ENCODE results near the gene TRMT11. TPM values are rescaled to one million over a fixed set of nuclear protein-coding genes. Genes with fewer than 3 reads are reported as not detected.

Gene TRMT11
- total RNA-seq, 4 donors from 2014 or later, result 16.1 to 24.9 (median 18.8) TPM

DNA sequence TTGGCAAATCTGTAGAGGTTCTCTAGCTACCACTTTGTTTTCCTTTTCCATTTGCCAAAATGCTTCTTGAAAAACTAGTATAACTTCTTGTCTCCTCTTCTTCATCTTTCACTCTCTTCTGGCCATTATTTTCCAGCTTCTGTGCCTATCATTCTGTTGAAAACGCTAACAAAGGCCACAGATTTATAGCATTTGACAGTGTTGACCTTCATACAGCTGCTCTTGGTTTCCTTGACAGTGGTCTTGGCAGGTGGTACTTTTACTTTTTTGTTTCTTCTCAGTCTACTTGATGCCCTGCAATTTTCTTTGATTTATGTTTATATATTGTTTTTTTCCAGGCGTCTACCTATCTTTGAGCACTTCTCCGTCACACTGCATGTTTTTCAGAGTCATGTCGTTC lies 23.7 kb downstream of the TRMT11 start:
- intact Hi-C loops (cut with DNase I), result no loop called here
- 90% methylated on average over 4 of the region's 4 CpGs for WGBS
- Histone ChIP-seq H3K4me1 (no peaks in the 10 kb centered on the region), H3K9me3 (no peaks in the 10 kb centered on the region), H3K4me3 (no peak overlapping the region), H3K27ac (replicated peaks in 1 of 4) (no peak overlapping the region), H3K27me3 (no peaks in the 10 kb centered on the region), H3K36me3 (peaks cover 36 to 78% (median 54%) of the 10 kb centered on the region in 4 donors)
- no peak for DNase-seq (ENCODE audit: extremely low spot score)
- TF ChIP-seq POLR2AphosphoS5 (IDR thresholded peaks at IDR 0.05) (no peak), POLR2A (IDR thresholded peaks at IDR 0.05; ENCODE audit: low read depth) (no peak), EP300 (IDR thresholded peaks at IDR 0.05) (no peak)
- TF ChIP-seq, protein P1, sequence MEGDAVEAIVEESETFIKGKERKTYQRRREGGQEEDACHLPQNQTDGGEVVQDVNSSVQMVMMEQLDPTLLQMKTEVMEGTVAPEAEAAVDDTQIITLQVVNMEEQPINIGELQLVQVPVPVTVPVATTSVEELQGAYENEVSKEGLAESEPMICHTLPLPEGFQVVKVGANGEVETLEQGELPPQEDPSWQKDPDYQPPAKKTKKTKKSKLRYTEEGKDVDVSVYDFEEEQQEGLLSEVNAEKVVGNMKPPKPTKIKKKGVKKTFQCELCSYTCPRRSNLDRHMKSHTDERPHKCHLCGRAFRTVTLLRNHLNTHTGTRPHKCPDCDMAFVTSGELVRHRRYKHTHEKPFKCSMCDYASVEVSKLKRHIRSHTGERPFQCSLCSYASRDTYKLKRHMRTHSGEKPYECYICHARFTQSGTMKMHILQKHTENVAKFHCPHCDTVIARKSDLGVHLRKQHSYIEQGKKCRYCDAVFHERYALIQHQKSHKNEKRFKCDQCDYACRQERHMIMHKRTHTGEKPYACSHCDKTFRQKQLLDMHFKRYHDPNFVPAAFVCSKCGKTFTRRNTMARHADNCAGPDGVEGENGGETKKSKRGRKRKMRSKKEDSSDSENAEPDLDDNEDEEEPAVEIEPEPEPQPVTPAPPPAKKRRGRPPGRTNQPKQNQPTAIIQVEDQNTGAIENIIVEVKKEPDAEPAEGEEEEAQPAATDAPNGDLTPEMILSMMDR (IDR thresholded peaks at IDR 0.05), result no peak

DNA sequence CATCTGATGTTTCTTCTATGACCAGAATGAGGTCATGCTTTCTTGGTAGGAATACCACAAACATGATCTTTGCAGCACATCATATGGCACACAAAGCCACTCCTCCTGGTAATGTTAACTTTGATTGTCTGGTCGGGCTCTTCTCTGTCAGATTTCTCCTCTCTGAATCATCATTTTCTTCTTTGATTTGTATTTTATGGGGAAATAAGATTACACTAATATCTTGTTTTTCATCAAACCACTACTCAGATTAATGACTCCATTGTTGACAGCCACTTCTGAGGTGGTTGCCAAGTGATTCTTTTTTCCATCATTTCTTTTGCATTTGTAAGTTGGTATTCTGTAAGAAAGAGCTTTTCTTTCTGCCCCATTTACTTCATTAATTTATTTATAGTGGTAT lies 29.5 kb downstream of the TRMT11 start:
- intact Hi-C loops (cut with DNase I), result no loop called here
- Histone ChIP-seq H3K9me3 (no peaks in the 10 kb centered on the region), H3K4me3 (no peak overlapping the region), H3K27me3 (no peaks in the 10 kb centered on the region), H3K36me3 (peaks cover 37 to 74% (median 59%) of the 10 kb centered on the region in 4 donors), H3K27ac (replicated peaks in 1 of 4) (no peak overlapping the region), H3K4me1 (no peaks in the 10 kb centered on the region)
- DNase-seq (ENCODE audit: extremely low spot score), result no peak
- TF ChIP-seq, protein P1 (IDR thresholded peaks at IDR 0.05), result no peak
- TF ChIP-seq POLR2A (IDR thresholded peaks at IDR 0.05; ENCODE audit: low read depth) (no peak), EP300 (IDR thresholded peaks at IDR 0.05) (no peak), POLR2AphosphoS5 (IDR thresholded peaks at IDR 0.05) (no peak)
- WGBS, result 82% methylated on average over 1 of the region's 1 CpG

GRCh38 chr6:126016591-126016990 lies 30.3 kb downstream of the TRMT11 start:
- H3K4me1 ChIP-seq, result no peaks in the 10 kb centered on the region
- no peak overlapping the region for H3K27ac ChIP-seq (replicated peaks in 1 of 4)
- intact Hi-C loops (cut with DNase I), result no loop called here
- TF ChIP-seq EP300 (IDR thresholded peaks at IDR 0.05) (no peak), POLR2A (IDR thresholded peaks at IDR 0.05; ENCODE audit: low read depth) (no peak), POLR2AphosphoS5 (IDR thresholded peaks at IDR 0.05) (no peak)
- TF ChIP-seq, protein P1 (IDR thresholded peaks at IDR 0.05), result no peak
- WGBS, result 92% methylated on average over 2 of the region's 2 CpGs
- no peaks in the 10 kb centered on the region for H3K9me3 ChIP-seq
- H3K27me3 ChIP-seq, result no peaks in the 10 kb centered on the region
- no peak overlapping the region for H3K4me3 ChIP-seq
- DNase-seq (ENCODE audit: extremely low spot score), result no peak
- peaks cover 36 to 74% (median 60%) of the 10 kb centered on the region in 4 donors for H3K36me3 ChIP-seq

- TF ChIP-seq EP300 (IDR thresholded peaks at IDR 0.05) (no peak), POLR2AphosphoS5 (IDR thresholded peaks at IDR 0.05) (no peak), POLR2A (IDR thresholded peaks at IDR 0.05; ENCODE audit: low read depth) (no peak)
- TF ChIP-seq, protein P1 (IDR thresholded peaks at IDR 0.05), result no peak
- Histone ChIP-seq H3K9me3 (no peaks in the 10 kb centered on the region), H3K27me3 (no peaks in the 10 kb centered on the region), H3K27ac (replicated peaks in 1 of 4) (no peak overlapping the region), H3K4me1 (no peaks in the 10 kb centered on the region), H3K4me3 (no peak overlapping the region), H3K36me3 (peaks cover 26 to 73% (median 58%) of the 10 kb centered on the region in 4 donors)
- DNase-seq (ENCODE audit: extremely low spot score), result no peak
- intact Hi-C loops (cut with DNase I), result no loop called here
Observed at GRCh38 chr6:126017668-126018067, 31.3 kb downstream of the TRMT11 start.

Measured in esophagus muscularis mucosa (tissue), 4 donors.